Testis (tissue), 2 donors: ENCODE results near the gene NECAB2.

ENCODE experiments used
- CTCF ChIP-seq, 3 experiments: fragments of 450-650 bp in 2 of 3; fragments of 200-600 bp in 1 of 3; sonication (generic) in 1 of 3; IDR thresholded peaks; one replicate each; pipeline ENCODE4 v1.5.1; 2016 to 2019; ENCODE audit warnings: antibody characterized with exemption in 3 of 3, mild to moderate bottlenecking in 2 of 3, moderate library complexity in 1 of 3
- POLR2A ChIP-seq: fragments of 450-650 bp; IDR thresholded peaks from one replicate; pipeline ENCODE4 v1.6.1; 2017; ENCODE audit warnings: antibody characterized with exemption, mild to moderate bottlenecking, moderate library complexity

GRCh38 chr16:83958846-83959565 is 9.0 kb upstream of the NECAB2 start:
- TF ChIP-seq CTCF (IDR thresholded peaks at IDR 0.05) (no peak), POLR2A (no peak)
